Hematopoietic multipotent progenitor cell treated with erythropoietin and hydrocortisone succinate and interleukin-3 and kit ligand, for 8 days (in vitro differentiated cells): Measurements from ENCODE around the gene PSME3IP1.
"Not testable (repeated sequence)": the region's sequence is repeated elsewhere in the genome, so short reads cannot be mapped to it uniquely, and the experiment has no call there.

Experiments
- DNase-seq: peaks from one replicate; pipeline ENCODE4 v3.0.0-alpha.2; 2015

Gene PSME3IP1

GRCh38 chr16:57196753-57197152 lies 10.9 kb upstream of the PSME3IP1 start:
- DNase-seq, result peak; percentile 32

GRCh38 chr16:57196286-57196685 lies 10.4 kb upstream of the PSME3IP1 start:
- DNase-seq, result no peak

- DNase-seq, result no peak
These were observed 8.7 kb upstream of the PSME3IP1 start for GRCh38 chr16:57194512-57194911.

GRCh38 chr16:57192720-57193486 lies 7.1 kb upstream of the PSME3IP1 start:
- DNase-seq, result no peak

- no peak for DNase-seq
These were observed 6.3 kb upstream of the PSME3IP1 start for GRCh38 chr16:57192146-57192545.

- DNase-seq, result no peak
These were observed 5.3 kb upstream of the PSME3IP1 start for GRCh38 chr16:57191056-57191571.

GRCh38 chr16:57190136-57190535 lies 4.3 kb upstream of the PSME3IP1 start:
- DNase-seq, result no peak

GRCh38 chr16:57189527-57189926 lies 3.7 kb upstream of the PSME3IP1 start:
- DNase-seq, result not testable (repeated sequence)

GRCh38 chr16:57188711-57189002 lies 2.8 kb upstream of the PSME3IP1 start:
- DNase-seq, result no peak

- not testable (repeated sequence) for DNase-seq
These were observed 2.3 kb upstream of the PSME3IP1 start for GRCh38 chr16:57187902-57188710.

DNA sequence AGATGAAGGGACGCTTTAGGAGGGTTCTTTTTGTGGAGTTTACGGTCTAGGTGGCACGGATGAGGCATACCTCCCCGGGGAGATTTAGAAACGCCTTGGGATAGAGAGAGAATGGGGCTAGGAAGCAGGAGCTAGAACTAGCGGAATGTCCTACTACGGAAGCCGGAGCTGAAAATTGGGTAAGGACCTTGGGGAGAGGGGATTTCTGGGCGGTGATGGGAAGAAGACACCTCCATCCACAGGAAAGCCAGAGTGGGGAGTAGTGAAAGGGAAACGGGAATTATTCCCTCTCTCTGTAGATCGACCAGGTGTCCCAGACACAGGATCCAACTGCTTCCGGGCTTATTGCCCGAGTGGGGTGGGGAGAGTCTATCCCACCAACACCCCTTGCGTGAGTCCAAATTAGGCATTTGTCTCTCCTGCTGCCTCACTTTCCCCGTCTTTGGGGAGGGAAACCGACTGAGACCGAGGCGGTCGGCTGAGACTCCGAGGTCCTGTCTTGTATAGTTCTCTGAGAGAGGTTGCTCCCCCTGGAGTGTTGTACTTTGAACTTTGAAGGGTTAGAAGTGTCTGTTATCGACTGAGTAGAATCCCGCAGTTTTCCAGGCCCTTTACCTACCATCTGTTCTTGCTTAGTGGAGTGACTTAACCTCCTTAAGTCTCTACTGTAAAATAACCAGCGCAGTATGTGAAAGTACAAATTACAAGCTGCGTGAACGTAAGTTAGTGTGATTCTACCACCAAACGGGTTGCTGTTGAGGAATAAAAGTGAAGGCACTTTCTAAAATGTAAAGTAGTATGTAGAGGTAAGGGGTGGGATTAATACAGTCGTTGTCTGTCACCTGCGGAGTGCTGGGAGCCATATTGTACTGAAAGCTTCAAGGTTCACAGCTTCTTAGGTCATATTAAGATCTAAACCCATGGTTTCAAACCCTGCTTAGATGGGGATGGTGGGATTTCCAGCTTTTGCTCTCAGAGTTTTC lies 1.3 kb upstream of the PSME3IP1 start:
- peak; percentile 35 for DNase-seq

- DNase-seq, result peak; percentile 50
These were observed 344 bp downstream of the PSME3IP1 start for GRCh38 chr16:57185446-57185944.

GRCh38 chr16:57184887-57185445 lies 873 bp downstream of the PSME3IP1 start:
- no peak for DNase-seq

GRCh38 chr16:57184113-57184512 lies 1.7 kb downstream of the PSME3IP1 start:
- no peak for DNase-seq

DNA sequence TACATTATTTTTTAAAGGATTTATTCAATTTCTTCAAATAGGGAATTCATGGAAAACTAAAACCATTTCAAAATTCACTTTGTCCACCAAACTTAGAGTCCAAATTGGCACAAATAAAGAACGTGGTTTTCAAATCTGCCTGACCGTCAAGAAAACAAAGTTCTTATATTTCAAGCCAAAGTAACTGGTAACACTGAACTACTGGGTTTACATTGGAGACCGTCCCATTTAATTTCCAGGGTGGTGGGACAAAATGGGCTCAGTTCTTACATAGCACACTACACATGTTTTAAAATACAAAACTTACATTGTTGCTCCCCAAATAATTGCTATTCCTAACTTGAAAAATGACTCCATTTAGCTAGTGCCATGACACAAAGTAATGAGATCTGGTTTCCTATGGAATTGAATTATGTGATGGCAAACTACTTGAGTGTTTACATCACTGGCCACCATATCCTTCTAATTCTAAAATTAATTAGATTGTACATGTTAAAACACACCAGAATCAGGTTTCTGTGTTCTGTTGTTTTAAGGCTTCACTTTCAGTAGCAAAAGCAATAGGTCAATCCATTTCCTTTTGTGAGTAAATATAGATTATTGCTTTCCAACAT lies 6.5 kb downstream of the PSME3IP1 start:
- no peak for DNase-seq

- no peak for DNase-seq
These were observed 7.0 kb downstream of the PSME3IP1 start for GRCh38 chr16:57178793-57179212.

DNA sequence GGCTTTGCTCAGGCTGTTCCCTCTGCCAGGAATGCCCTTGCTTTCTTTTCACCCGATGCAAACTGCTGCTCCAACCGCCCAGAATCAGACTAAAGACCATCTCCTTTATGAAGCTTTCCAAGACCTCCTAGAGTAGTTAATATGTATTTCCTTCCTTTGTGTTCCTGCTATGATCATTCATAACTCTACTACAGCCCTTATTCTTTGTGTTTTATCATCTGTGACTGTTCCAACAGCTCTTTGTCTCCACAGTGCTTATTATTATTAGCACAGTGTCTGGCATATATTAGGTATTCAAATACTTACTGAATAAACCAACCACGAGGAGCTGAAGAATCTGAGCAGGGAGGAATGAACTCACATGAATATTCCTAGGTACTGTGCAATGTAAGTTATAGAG lies 7.6 kb downstream of the PSME3IP1 start:
- DNase-seq, result no peak

- DNase-seq, result no peak
These were observed 9.9 kb downstream of the PSME3IP1 start for GRCh38 chr16:57175896-57176295.

DNA sequence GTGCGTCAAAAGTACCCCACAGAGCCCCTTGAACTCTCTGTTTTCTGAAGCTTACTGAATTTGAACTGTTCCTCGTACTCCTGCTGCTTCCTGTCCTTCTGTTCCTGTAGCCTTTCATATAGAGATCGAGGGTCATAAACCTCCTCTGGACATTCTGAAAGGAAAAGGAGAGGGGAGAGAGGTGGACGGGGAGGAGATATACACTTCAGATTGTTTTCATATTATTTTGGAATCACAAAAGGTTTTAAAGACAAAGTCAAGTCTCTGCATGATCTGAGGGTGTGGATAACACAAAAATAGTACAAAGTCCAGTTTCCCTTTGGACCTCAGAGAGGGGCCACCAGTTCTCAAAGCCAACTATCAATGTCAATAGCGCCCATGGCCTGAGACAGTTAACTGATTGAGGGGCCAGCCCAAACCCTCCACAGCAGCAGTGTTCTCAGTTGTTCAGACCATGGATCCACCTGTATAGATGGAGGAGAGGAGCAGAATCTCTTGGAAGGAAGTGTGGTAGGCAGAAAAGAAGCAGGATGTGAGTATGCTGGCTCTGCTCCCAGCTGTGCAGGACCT lies 13.0 kb downstream of the PSME3IP1 start:
- DNase-seq, result no peak

- DNase-seq, result no peak
These were observed 16.5 kb downstream of the PSME3IP1 start for GRCh38 chr16:57169327-57169726.

DNA sequence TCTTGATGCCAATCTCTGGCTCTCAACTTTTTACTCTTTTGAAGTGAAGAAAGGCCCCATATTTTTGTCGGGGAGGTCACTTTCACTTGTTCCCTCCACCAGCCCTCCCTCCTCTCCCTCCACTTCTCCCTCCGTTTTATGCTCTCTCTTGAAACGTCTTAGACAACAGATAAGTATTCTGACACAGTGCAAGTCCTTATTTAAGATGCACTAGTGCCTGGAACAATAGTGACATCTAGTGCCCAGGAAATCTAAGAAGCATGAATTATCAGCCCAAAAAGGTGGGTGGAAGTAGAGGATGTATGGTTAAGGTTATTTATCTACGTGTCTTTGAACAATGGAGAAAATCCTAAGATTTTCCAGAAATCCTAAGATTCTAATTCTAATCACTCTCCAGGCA lies 17.9 kb downstream of the PSME3IP1 start:
- DNase-seq, result peak; percentile 71

DNA sequence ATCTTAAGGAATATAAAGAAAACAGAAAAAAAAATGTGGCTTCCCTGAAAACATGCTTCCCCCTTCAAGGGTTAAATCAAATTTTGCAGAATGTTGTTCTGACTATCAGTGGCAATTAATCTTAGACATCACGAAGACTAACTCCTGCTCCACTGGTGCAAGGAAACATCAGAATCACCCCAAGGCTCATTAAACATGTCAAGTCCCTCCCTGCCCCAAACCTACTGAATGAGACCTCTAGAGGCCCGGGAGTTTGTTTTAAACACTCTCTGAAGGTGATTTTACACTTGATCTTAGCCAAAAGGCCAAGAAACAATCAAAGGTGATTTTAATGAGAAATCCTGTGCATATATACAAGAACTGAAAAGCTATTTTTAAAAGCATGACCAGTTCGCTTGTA lies 18.3 kb downstream of the PSME3IP1 start:
- no peak for DNase-seq
